ENCODE data around the gene LIPJ.

DNA sequence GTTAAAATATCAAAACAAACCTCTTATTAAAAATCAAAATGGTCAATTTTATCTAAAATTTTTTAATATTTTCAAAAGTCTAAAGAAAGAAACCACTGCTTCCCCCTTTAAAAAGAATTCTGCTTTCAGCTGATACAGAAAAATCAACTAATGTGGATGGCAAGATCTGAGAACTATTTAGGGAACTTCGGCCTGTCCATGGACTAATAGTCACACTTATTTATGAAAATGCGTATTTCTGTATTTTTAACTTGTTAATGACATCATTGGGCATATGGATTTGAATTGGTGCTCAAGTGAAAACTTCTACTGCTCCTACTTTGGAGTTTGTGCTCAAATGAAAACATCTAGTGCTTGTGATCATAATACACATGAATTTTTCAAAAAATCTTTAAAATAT, 35.3 kb upstream of the LIPJ start:
- TF ChIP-seq L3MBTL2 (conservative IDR thresholded peaks at IDR 0.05) (no peak), ELF4 (IDR thresholded peaks at IDR 0.05) (no peak), FOXM1 (IDR thresholded peaks at IDR 0.05; ENCODE audit: borderline replicate concordance) (no peak), NFRKB (IDR thresholded peaks at IDR 0.05) (no peak)
- TF ChIP-seq, protein P1, sequence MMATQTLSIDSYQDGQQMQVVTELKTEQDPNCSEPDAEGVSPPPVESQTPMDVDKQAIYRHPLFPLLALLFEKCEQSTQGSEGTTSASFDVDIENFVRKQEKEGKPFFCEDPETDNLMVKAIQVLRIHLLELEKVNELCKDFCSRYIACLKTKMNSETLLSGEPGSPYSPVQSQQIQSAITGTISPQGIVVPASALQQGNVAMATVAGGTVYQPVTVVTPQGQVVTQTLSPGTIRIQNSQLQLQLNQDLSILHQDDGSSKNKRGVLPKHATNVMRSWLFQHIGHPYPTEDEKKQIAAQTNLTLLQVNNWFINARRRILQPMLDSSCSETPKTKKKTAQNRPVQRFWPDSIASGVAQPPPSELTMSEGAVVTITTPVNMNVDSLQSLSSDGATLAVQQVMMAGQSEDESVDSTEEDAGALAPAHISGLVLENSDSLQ (IDR thresholded peaks at IDR 0.05): no peak
